NCI-H2029 treated with DMSO at 0.1 percent for 48 hours (cell line): ENCODE results near the gene STARD8.

ENCODE experiments used
- DNase-seq: peaks from one replicate; lab custom pipeline; 2025; lab: John Stamatoyannopoulos, UW

Gene STARD8

DNA sequence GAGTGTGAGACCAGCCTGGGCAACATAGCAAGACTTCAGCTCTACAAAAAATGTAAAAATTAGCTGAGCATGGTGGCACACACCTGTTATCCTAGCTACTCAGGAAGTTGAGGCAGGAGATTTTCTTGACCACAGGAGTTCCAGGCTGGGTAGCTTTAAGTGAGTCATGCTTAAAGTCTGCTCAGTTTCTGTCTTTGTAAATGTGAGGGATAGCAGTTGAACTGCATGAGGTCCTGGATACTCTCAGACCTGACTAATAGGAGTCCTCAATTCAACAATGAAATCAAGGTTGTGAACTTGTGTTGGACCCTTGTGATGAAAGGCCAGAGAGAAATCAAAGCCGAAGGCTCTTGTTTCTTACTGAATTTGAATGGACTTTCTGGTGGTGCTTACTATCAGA lies 45.2 kb downstream of the STARD8 start:
- no peak for DNase-seq

DNA sequence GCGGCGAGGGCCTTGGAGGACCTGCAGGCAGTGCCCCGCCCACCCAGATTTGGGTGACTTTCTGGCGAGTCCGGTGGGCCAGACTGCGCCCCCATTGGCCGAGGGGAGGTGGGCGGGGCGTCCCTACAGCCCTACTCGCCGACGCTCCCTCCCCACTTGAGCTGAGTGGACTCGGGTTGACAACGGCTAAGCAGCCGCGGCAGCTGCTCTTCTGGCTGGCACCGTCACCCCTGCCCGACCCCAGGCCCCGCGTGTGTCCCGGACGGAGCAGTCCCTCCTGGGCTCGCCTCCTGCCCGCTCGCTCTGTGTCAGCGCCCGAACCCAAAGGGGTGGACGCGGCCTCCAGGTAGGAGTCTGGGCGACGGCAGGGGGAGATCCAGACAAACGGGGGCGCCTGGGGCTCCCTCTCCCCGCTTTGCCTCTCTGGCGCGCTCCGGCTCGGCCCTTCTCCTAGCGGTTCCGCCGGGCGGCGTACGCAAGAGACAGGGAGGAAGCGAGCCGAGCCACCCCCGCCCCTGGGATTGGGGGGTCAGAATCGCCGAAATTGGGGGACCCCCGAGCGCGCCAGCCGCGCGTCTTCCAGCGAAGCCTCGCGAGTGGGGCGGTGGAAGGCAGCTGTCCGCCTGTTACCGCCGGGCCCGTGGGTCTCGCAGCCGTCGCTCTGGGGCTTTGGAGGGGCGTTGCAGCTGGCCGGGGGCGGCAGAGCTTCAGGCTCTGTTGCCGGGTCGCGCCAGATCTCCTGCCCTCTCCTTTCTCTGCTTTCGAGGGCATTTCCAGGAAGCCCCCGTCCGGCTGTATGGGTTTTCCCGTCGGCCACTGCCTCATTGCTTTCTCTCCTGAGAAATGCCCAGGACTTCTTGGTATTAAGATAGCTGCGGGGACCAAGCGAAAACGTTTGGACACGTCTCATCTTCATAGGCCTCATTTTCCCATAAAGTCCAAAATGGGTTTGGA lies 46.3 kb downstream of the STARD8 start:
- no peak for DNase-seq

DNA sequence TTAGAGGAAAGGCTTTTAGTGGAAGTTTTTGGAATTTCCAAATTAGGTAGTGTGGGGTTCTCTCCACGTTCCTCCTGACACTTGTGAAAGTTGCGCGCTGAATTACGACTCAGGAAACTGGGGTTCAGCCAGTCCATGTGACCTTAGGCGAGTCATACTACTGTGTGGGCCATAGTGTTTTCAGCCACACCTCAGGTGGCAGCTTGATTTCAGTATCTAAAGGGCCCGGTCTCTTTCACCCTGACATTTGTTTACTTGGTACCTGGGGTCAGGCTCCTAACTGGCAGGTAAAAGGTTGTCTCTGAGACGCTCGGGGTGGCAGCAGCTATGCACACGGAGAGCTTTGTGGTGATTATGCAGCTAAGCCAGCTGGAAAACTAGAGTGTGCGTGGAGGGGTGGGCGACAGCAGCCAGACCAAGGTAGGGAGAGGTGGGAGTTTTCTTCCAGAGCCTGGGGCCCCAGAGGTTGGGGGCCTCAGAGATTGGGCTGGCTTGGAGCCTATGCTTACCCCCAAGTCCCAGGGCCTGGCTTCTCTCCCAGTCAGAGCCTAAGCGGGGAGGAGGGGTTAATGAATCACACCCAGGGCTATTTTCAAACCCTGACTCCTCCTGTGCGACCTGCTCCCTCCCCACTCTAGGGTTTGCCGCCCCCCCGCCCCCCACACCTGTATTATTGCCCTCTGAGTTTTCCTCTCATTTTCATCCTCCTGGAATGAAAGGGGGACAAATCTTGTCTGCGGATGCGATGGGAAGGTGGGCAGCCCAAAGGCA lies 47.2 kb downstream of the STARD8 start:
- no peak for DNase-seq

DNA sequence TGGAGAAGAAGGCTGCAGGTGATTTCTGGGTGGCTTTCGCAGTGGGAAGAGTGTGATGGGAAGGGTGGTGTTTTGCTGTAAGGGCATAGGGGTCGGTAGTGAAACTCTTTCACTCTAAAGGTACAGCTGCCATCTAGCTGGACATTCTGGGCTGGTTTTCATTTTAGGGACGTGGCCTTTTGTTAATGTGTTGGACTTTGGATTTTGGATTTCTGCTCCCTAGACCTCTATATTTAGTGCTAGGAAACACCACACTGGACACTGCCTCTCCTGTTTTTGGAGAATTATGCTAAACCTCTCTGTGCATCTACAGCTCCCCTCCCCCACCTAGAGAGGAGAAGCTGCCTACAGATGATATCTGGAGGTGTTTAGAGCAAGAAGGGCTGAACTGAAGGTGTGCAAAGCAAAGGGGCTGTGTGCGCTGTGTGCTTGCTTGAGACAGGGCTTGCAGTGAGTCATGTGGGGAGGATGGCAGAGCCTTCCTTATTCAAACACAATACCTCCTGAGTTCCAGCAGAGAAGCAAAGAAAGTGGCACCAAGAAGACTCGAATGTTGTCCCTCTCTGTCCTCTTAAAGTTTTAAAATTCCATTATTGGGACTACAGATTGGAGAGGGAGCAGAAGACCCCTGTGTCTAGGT lies 47.9 kb downstream of the STARD8 start:
- DNase-seq = no peak

DNA sequence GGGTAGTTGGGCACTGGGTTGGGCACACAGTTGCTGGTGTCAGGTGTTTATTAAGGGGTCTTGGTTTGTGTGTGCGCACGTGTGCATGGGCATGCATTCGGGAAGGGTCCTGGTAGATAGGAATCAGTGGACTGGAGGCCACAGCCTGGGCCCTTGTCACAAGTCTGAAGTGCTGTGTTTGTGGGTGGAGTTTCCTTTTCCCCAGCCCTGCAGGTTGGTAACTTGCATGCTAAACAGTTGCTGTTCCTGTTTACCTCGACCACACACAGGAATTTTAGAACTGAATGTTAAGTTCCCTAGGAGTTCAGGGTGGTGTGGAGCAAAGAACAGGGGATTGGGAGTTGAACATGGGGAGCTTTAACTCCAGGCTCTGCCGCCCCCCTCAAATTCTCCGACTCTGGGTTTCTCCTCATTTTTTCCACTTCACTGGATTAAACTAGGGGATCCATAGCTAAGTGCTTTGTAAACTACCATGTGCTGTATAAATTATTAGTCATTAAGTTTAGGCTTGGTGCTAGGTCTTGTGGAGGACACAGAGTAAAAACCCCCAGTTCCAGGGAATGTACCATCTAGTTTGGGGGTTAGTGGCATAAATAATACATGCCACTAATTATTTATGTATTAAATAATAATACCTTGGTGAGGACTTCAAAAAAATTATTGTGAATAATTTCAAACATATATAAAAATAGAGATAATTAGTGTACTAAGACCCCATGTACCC lies 49.0 kb downstream of the STARD8 start:
- DNase-seq = no peak

DNA sequence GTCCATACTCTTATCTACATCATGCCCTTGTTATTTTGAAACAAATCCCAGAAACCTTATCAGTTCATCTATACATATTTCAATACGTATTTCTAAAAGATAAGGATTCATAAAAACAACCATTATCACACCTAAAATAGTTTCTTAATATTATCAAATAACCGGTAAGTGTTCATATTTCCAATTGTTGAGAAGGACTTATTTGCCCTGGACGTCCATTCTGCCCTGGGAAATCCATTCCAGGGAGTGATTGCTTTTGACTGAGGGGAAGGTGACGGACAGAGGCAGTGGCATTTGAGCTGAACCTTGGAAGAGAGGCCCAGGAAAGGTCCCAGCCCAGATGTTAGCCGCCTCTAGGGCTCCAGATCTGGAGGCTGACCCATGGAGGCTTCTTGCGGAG lies 49.6 kb downstream of the STARD8 start:
- no peak for DNase-seq

DNA sequence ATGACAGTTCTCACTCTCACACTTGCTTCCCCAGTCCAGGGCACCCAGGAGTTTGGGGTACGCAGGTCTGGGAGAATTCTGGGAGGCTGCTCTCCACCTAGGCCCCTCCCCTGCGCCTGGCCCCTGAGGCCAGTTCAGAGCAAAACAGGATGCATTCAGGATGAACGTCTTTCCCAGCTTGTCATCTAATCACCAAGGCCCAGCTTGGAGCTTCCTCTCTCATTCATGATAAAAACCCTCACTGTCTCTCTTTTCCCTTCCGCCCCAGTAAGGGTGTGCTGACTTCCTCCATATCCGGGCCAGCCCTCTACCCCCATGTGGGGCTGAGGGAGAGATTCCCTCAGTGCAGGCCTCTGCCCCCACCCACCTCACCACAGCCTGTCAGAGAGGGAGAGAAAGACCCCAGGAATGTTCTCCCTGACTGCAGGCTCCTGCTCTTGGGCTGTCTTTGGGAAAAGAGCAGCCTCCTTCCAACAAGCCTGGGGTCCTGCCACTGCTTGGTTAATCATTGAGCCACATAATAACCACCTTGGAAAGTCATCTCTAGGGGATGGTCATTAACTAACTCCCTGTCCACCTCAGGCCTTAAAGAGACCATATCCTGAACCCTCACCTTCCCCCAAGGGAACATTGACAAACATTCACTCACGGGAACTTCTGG lies 50.1 kb downstream of the STARD8 start:
- DNase-seq = no peak

DNA sequence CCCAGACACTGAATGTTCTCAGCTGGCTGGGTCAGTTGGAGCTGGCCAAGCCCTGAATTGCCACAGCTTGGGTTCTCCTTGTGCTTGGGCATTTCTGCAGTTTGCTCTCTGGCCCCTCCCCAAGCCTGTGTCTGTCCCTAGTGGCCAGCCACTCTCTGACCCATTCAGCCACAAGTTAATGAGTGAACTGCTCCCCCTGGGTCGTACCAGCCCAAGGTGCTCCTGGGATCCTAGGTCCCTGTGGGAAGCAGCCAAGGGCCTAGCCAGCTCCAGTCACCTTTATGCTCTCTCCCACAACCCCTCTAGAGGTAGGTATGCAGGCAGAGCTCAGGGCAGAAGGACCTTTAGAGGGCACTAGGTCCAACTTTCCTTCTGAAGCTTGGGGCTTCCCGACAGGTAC lies 51.5 kb downstream of the STARD8 start:
- no peak for DNase-seq

DNA sequence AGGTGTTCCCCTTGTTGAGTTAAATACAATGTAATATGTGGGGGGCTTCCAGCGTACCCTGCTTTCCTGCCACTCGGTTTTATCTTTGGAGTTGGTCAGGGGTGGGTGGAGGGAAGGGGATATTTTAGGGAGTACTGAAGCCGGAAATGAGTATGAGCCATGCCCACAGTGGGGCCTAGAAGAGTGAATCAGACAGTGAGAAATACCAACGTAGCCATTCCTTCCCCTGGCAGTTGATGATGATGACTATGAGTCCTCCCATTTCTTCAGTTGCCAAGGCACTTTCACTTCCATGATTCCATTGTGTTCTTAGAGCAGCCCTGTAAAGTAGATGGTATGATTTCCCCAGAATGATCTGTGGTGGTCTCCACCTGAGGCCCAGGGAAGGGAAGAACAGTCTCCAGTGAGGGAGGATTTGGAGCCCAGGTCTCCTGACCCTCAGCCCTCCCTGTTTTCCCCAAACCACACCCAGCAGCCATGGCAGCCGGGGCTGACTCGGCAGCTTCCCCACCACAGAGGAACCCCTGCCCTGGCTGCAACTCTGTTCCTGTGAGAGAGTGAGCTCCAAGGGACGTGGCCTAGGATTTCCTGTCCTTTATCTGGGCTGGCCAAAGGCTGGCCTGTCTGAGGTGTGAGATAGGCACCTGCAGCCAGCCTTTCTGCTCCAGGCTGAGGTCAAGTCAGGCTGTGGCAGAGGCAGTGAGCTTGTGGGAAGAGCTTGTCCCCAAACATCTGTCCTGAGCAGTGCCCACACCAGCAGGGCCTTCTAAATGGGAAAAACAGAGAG lies 52.7 kb downstream of the STARD8 start:
- DNase-seq = no peak

DNA sequence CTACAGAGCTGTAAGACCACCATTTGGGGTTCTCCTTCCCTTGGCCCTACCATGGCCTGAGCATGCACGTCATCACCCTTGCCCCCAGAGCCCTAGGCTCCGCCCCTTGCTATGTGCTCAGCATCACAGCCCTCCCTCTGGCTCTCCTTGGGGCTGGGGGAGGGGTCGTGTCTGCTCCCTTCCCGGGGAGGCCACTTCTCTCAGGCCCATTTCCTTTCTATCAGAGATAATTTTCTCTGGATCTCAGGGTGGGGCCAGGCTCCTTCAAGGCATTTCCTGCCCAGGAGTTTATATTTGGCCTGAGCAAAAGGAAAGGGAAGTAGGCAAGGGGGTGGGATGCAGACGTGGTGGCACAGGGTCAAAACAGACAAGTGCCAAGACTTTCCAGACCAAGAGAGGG lies 55.9 kb downstream of the STARD8 start:
- no peak for DNase-seq

DNA sequence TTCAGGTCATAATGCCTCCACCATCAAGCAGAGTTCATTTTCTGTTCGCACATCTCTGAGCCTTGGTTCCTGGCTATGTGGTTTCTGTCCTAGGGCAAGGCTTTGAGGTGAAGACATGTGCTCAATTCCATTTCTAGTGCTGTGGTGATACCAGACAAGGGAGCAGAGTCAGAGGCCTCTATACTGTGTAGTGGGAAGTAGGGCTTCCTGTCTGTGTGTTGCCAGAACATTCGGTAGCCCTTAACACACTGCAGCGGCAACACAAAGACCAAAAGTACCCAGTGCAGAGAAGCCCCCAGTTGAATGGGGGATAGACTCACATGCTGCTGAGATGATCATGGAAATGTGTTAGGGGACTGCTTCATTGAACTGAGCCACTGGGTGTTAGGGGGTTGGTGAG lies 56.4 kb downstream of the STARD8 start:
- no peak for DNase-seq

DNA sequence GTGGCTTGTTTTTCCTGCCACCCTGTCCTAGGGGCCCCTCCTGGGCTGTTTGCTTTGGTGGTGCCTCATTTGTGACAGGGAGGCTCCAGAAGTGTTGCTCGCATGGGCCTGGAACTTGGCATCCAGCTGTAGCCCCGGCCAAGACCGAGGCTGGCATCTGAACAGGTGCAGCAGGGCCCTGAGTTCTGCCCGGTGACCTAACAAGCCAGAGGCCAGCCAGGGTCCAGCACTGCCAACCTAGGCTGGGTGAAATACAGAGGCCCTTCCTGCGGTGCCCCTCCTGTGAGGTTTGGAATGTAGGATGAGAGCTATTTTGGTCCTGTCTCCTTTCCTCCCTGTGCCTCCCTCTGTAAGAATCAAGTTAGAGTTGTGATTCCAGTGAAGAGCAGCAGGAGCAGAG lies 58.5 kb downstream of the STARD8 start:
- DNase-seq = no peak

DNA sequence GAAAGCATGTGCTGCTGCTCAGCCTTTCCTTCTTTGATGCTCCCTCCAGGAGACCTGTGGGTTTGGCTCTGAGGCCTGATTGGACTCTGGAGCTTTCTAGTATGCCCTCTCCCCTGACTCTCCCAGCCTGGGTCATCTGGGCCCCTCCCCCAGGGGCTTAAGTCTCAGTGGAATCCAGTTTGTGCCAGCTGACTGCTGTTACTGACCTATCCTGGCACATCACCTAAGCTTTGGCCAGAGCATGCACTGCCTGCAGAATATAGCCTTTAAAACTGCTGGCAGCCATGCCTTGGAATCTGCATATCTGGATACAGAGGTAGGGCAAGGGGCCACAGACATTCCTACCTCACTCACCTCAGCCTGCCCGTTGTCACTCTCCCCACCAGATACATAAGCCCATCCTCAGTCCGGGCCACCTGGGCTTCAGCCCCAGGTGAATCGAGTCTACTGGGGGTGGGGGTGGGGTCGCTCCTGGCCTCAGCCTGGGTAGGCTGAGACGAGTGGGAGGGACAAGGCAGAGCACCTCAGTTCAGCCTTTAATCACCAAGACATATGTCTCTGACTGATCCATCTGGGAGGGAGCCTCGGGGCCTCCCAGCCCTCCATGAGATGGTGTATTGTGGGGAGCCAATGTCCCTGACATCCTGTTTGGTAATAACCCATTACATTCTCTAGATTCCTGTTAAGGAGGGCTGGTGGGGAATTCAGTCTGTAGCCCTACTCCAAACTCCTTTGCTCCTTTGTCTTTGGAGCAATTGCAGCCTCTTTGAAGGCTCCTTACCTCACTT lies 61.2 kb downstream of the STARD8 start:
- DNase-seq = no peak

DNA sequence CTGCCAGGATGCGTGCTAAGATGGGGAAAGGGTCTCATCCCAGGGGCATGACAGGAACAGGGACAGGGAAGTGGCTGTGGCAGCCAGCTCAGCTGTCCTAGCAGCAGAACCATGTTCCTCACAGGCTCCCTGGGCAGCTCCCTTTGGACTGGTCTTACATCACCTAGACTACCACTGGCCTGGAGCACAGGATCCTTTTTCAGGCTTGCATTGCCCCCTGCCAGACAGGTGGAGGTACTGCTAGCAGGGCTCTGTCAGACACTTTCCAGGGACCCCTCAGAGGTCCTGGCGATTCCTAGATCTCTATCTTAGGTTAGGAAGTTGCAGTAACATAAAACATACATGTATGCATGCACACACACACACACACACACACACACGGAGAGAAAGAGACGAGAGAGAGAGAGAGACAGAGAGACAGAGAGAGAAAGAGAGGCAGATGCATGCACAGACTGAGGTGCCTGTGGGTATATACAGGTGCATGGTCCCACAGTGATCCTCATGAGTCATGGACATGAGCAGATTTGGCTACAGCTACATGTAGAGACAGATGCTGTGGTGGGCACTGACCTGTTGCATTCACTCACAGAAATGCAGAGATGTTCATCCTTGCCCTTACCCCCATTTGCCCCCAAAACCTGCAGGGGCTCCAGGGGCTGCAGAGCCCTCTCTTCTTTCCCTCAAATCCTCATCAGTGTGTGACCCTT lies 63.6 kb downstream of the STARD8 start:
- DNase-seq = no peak

DNA sequence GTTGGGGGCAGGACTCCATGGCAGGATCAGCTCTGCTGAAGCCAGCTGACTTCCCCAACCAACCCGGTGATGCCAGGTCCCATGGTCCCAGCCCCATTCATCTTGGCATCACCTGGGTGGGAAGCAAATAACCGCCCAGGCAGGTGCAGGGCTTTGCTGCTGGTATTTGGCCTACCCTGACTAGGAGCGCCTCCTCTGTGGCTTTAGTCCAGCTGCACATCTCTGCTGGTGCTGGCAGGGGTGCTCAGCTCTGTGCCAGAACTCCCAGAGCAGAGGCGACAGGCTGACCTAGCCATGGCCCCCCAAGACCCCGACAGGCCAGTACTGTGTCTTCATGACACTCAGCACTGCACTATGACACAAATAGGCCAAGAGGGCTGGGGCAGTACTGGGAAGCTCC lies 64.4 kb downstream of the STARD8 start:
- DNase-seq = no peak

DNA sequence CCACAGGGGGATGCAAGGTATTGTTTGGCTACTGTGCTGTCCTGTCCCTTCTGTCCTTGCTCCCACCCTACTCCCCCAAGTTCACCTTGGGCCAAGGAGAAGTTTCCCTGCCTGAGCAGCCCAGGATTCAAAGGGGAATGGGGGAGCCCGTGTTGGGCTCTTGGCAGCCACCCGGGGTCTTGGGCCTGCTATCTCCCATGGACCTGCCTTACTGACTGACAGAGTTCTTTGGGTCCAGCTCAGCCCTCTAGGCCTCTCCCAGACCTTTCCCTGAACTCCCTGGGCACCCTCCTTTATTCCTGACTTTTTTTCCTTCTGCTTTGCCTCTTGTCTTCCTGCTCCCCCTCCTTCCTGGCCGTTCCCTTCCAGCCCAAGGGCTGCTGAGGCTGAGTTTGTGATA lies 67.4 kb downstream of the STARD8 start:
- no peak for DNase-seq

DNA sequence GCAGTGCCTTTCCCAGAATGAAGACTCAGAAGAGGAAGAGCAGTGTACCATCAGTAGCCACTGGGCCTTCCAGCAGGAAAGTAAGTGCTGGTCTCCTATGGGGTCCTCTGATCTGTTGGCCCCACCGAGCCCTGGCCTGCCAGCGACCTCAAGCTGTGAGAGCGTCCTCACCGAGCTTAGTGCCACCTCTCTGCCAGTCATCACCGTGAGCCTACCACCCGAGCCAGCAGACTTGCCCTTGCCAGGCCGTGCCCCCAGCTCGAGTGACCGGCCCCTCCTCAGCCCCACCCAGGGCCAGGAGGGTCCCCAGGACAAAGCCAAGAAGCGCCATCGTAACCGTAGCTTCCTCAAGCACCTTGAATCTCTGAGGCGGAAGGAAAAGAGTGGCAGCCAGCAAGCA lies 69.7 kb downstream of the STARD8 start:
- no peak for DNase-seq

DNA sequence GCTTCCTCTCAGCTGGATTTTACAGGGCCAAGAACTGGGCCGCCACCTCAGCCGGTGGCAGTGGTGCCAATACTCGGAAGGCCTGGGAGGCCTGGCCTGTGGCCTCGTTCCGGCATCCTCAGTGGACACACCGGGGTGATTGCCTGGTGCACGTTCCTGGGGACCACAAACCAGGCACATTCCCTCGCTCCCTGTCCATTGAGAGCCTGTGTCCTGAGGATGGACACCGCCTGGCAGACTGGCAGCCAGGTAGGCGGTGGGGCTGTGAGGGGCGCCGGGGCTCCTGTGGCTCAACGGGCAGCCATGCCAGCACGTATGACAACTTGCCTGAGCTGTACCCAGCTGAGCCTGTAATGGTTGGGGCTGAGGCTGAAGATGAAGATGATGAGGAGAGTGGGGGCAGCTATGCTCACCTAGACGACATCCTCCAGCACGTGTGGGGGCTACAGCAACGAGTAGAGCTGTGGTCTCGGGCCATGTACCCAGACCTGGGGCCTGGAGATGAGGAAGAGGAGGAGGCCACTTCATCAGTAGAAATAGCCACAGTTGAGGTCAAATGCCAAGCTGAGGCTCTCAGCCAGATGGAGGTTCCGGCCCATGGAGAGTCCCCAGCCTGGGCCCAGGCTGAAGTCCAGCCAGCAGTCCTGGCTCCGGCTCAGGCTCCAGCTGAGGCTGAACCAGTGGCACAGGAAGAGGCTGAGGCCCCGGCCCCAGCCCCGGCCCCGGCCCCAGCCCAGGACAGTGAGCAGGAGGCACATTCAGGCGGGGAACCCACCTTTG lies 70.4 kb downstream of the STARD8 start:
- DNase-seq = no peak

DNA sequence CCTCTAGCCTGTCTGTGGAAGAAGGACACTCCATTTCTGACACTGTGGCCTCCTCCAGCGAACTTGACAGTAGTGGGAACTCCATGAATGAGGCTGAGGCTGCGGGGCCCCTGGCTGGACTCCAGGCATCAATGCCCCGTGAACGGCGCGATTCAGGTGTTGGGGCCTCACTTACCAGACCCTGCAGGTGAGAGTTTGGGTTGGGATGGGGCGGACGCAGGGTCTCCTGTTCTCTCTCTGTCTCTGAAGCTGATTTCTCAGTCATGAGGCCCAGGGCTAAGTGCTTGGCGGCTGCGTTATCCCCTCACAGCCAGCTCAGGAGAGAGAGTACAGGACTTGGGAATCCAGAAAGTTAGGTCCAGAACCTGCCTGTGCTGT lies 71.0 kb downstream of the STARD8 start:
- no peak for DNase-seq
